Measurements from ENCODE around the gene ZNF606. TPM values are rescaled to one million over a fixed set of nuclear protein-coding genes. Genes with fewer than 3 reads are reported as not detected.

ZNF606 gene
- polyA plus RNA-seq (ENCODE audit: insufficient read length in 4 of 4): 10 to 100 TPM; 27.2 to 36.5 (median 30.6) TPM

- DNase-seq (ENCODE audit: low read depth in 4 of 4, low spot score in 2 of 4): peak; percentile 69 to 80 (median 75)
Observed at GRCh38 chr19:58002384-58003173, at the start of gene ZNF606. ZNF606 (minus strand) TSS chr19:58002820; CDS start chr19:58001319, 1,501 bp downstream.

GRCh38 chr19:58052256-58052655, 49.6 kb upstream of the ZNF606 start:
- no peak for DNase-seq (ENCODE audit: low read depth in 4 of 4, low spot score in 2 of 4)

GRCh38 chr19:58047672-58048071, 45.1 kb upstream of the ZNF606 start:
- no peak for DNase-seq (ENCODE audit: low read depth in 4 of 4, low spot score in 2 of 4)

- DNase-seq (ENCODE audit: low read depth in 4 of 4, low spot score in 2 of 4): no peak
Observed at GRCh38 chr19:58046856-58047255, 44.2 kb upstream of the ZNF606 start.

GRCh38 chr19:58045411-58046050, 42.9 kb upstream of the ZNF606 start:
- no peak for DNase-seq (ENCODE audit: low read depth in 4 of 4, low spot score in 2 of 4)

- no peak for DNase-seq (ENCODE audit: low read depth in 4 of 4, low spot score in 2 of 4)
Observed at GRCh38 chr19:58044886-58045285, 42.3 kb upstream of the ZNF606 start.

GRCh38 chr19:58044391-58044790, 41.8 kb upstream of the ZNF606 start:
- no peak for DNase-seq (ENCODE audit: low read depth in 4 of 4, low spot score in 2 of 4)

- no peak for DNase-seq (ENCODE audit: low read depth in 4 of 4, low spot score in 2 of 4)
Observed at GRCh38 chr19:58042495-58043340, 40.1 kb upstream of the ZNF606 start.

GRCh38 chr19:58040751-58041525, 38.3 kb upstream of the ZNF606 start:
- DNase-seq (ENCODE audit: low read depth in 4 of 4, low spot score in 2 of 4): no peak

GRCh38 chr19:58038688-58039204, 36.1 kb upstream of the ZNF606 start:
- no peak for DNase-seq (ENCODE audit: low read depth in 4 of 4, low spot score in 2 of 4)

GRCh38 chr19:58037927-58038687, 35.5 kb upstream of the ZNF606 start:
- no peak for DNase-seq (ENCODE audit: low read depth in 4 of 4, low spot score in 2 of 4)

- DNase-seq (ENCODE audit: low read depth in 4 of 4, low spot score in 2 of 4): no peak
Observed at GRCh38 chr19:58035863-58036262, 33.2 kb upstream of the ZNF606 start.

GRCh38 chr19:58034477-58034793, 31.8 kb upstream of the ZNF606 start:
- DNase-seq (ENCODE audit: low read depth in 4 of 4, low spot score in 2 of 4): no peak

GRCh38 chr19:58033741-58034476, 31.3 kb upstream of the ZNF606 start, which contains the start of gene ZSCAN1:
ZSCAN1 (plus strand) TSS chr19:58034025; CDS start chr19:58037837, 3,812 bp downstream.
- DNase-seq (ENCODE audit: low read depth in 4 of 4, low spot score in 2 of 4): peak; percentile 63 to 91 (median 86)

GRCh38 chr19:58024661-58025060, 22.0 kb upstream of the ZNF606 start:
- DNase-seq (ENCODE audit: low read depth in 4 of 4, low spot score in 2 of 4): no peak

- no peak for DNase-seq (ENCODE audit: low read depth in 4 of 4, low spot score in 2 of 4)
Observed at GRCh38 chr19:58022283-58022660, 19.7 kb upstream of the ZNF606 start.

- peak in 3 of 4 donors; percentile 41 to 83 (median 67) for DNase-seq (ENCODE audit: low read depth in 4 of 4, low spot score in 2 of 4)
Observed at GRCh38 chr19:58021541-58022282, 19.1 kb upstream of the ZNF606 start.

- DNase-seq (ENCODE audit: low read depth in 4 of 4, low spot score in 2 of 4): no peak
Observed at GRCh38 chr19:58020129-58020528, 17.5 kb upstream of the ZNF606 start.
